NCI-H82 (cell line): Measurements from ENCODE around the gene MRTFB.

Experiments
- DNase-seq: peaks from one replicate; lab custom pipeline; 2025; lab: John Stamatoyannopoulos, UW

MRTFB gene

GRCh38 chr16:14307527-14308367 is 236.6 kb downstream of the MRTFB start:
- DNase-seq, result no peak

- no peak for DNase-seq
Measured at GRCh38 chr16:14308368-14308723, 237.2 kb downstream of the MRTFB start.

- DNase-seq, result no peak
Measured at GRCh38 chr16:14309001-14309886, 238.1 kb downstream of the MRTFB start.

- no peak for DNase-seq
Measured at GRCh38 chr16:14309906-14310305, 238.8 kb downstream of the MRTFB start.

- no peak for DNase-seq
Measured at GRCh38 chr16:14310519-14310991, 239.4 kb downstream of the MRTFB start.

GRCh38 chr16:14314116-14314515 is 243.0 kb downstream of the MRTFB start:
- no peak for DNase-seq

GRCh38 chr16:14315683-14316320 is 244.7 kb downstream of the MRTFB start:
- no peak for DNase-seq
